Measurements from ENCODE around the gene INHBA.

Gene INHBA

GRCh38 chr7:41655426-41655825 lies 47.5 kb downstream of the INHBA start:
- Histone ChIP-seq H3K4me1 (ENCODE audit: control insufficient read depth, insufficient read depth, low read length, poor library complexity, severe bottlenecking) (no peaks in the 10 kb centered on the region), H3K27me3 (replicated peaks; ENCODE audit: control insufficient read depth, insufficient read depth, low read length, poor library complexity, severe bottlenecking) (no peaks in the 10 kb centered on the region), H3K27ac (ENCODE audit: insufficient read depth, low read length, poor library complexity, severe bottlenecking) (no peak overlapping the region), H3K4me3 (ENCODE audit: insufficient read depth, low read depth, low read length, poor library complexity, severe bottlenecking) (no peak overlapping the region), H3K9me3 (ENCODE audit: control insufficient read depth, low read length) (no peaks in the 10 kb centered on the region), H3K36me3 (ENCODE audit: control insufficient read depth, insufficient read depth, low read length) (no peaks in the 10 kb centered on the region)
- DNase-seq, result no peak

GRCh38 chr7:41652267-41652666 lies 50.6 kb downstream of the INHBA start:
- H3K4me3 ChIP-seq (ENCODE audit: insufficient read depth, low read depth, low read length, poor library complexity, severe bottlenecking), result no peak overlapping the region
- H3K27me3 ChIP-seq (replicated peaks; ENCODE audit: control insufficient read depth, insufficient read depth, low read length, poor library complexity, severe bottlenecking), result no peaks in the 10 kb centered on the region
- H3K36me3 ChIP-seq (ENCODE audit: control insufficient read depth, insufficient read depth, low read length), result no peaks in the 10 kb centered on the region
- H3K27ac ChIP-seq (ENCODE audit: insufficient read depth, low read length, poor library complexity, severe bottlenecking), result no peak overlapping the region
- H3K4me1 ChIP-seq (ENCODE audit: control insufficient read depth, insufficient read depth, low read length, poor library complexity, severe bottlenecking), result no peaks in the 10 kb centered on the region
- no peaks in the 10 kb centered on the region for H3K9me3 ChIP-seq (ENCODE audit: control insufficient read depth, low read length)
- DNase-seq, result no peak

- H3K27ac ChIP-seq (ENCODE audit: insufficient read depth, low read length, poor library complexity, severe bottlenecking), result no peak overlapping the region
Measured at GRCh38 chr7:41648501-41648900, 54.4 kb downstream of the INHBA start.

GRCh38 chr7:41643616-41644015 lies 59.3 kb downstream of the INHBA start:
- no peaks in the 10 kb centered on the region for H3K36me3 ChIP-seq (ENCODE audit: control insufficient read depth, insufficient read depth, low read length)
- H3K9me3 ChIP-seq (ENCODE audit: control insufficient read depth, low read length), result no peaks in the 10 kb centered on the region
- DNase-seq, result no peak
- no peaks in the 10 kb centered on the region for H3K4me1 ChIP-seq (ENCODE audit: control insufficient read depth, insufficient read depth, low read length, poor library complexity, severe bottlenecking)
- H3K27ac ChIP-seq (ENCODE audit: insufficient read depth, low read length, poor library complexity, severe bottlenecking), result no peak overlapping the region
- no peaks in the 10 kb centered on the region for H3K27me3 ChIP-seq (replicated peaks; ENCODE audit: control insufficient read depth, insufficient read depth, low read length, poor library complexity, severe bottlenecking)
- no peak overlapping the region for H3K4me3 ChIP-seq (ENCODE audit: insufficient read depth, low read depth, low read length, poor library complexity, severe bottlenecking)

More at GRCh38 chr7:41648501-41648900, 54.4 kb downstream of the INHBA start:
- Histone ChIP-seq H3K4me1 (ENCODE audit: control insufficient read depth, insufficient read depth, low read length, poor library complexity, severe bottlenecking) (no peaks in the 10 kb centered on the region), H3K9me3 (ENCODE audit: control insufficient read depth, low read length) (no peaks in the 10 kb centered on the region), H3K27me3 (replicated peaks; ENCODE audit: control insufficient read depth, insufficient read depth, low read length, poor library complexity, severe bottlenecking) (no peaks in the 10 kb centered on the region), H3K4me3 (ENCODE audit: insufficient read depth, low read depth, low read length, poor library complexity, severe bottlenecking) (no peak overlapping the region), H3K36me3 (ENCODE audit: control insufficient read depth, insufficient read depth, low read length) (no peaks in the 10 kb centered on the region)
- no peak for DNase-seq

- no peaks in the 10 kb centered on the region for H3K4me1 ChIP-seq (ENCODE audit: control insufficient read depth, insufficient read depth, low read length, poor library complexity, severe bottlenecking)
- H3K9me3 ChIP-seq (ENCODE audit: control insufficient read depth, low read length), result no peaks in the 10 kb centered on the region
- H3K36me3 ChIP-seq (ENCODE audit: control insufficient read depth, insufficient read depth, low read length), result no peaks in the 10 kb centered on the region
- no peak overlapping the region for H3K27ac ChIP-seq (ENCODE audit: insufficient read depth, low read length, poor library complexity, severe bottlenecking)
- no peak for DNase-seq
- no peaks in the 10 kb centered on the region for H3K27me3 ChIP-seq (replicated peaks; ENCODE audit: control insufficient read depth, insufficient read depth, low read length, poor library complexity, severe bottlenecking)
- no peak overlapping the region for H3K4me3 ChIP-seq (ENCODE audit: insufficient read depth, low read depth, low read length, poor library complexity, severe bottlenecking)
Measured at GRCh38 chr7:41641665-41642014, 61.2 kb downstream of the INHBA start.

GRCh38 chr7:41641011-41641664 lies 61.8 kb downstream of the INHBA start:
- no peaks in the 10 kb centered on the region for H3K27me3 ChIP-seq (replicated peaks; ENCODE audit: control insufficient read depth, insufficient read depth, low read length, poor library complexity, severe bottlenecking)
- H3K36me3 ChIP-seq (ENCODE audit: control insufficient read depth, insufficient read depth, low read length), result no peaks in the 10 kb centered on the region
- H3K4me1 ChIP-seq (ENCODE audit: control insufficient read depth, insufficient read depth, low read length, poor library complexity, severe bottlenecking), result no peaks in the 10 kb centered on the region
- no peak for DNase-seq
- no peaks in the 10 kb centered on the region for H3K9me3 ChIP-seq (ENCODE audit: control insufficient read depth, low read length)
- H3K4me3 ChIP-seq (ENCODE audit: insufficient read depth, low read depth, low read length, poor library complexity, severe bottlenecking), result no peak overlapping the region
- H3K27ac ChIP-seq (ENCODE audit: insufficient read depth, low read length, poor library complexity, severe bottlenecking), result no peak overlapping the region

- no peaks in the 10 kb centered on the region for H3K4me1 ChIP-seq (ENCODE audit: control insufficient read depth, insufficient read depth, low read length, poor library complexity, severe bottlenecking)
- H3K9me3 ChIP-seq (ENCODE audit: control insufficient read depth, low read length), result no peaks in the 10 kb centered on the region
- DNase-seq, result no peak
- no peak overlapping the region for H3K4me3 ChIP-seq (ENCODE audit: insufficient read depth, low read depth, low read length, poor library complexity, severe bottlenecking)
- H3K27me3 ChIP-seq (replicated peaks; ENCODE audit: control insufficient read depth, insufficient read depth, low read length, poor library complexity, severe bottlenecking), result no peaks in the 10 kb centered on the region
- no peak overlapping the region for H3K27ac ChIP-seq (ENCODE audit: insufficient read depth, low read length, poor library complexity, severe bottlenecking)
- H3K36me3 ChIP-seq (ENCODE audit: control insufficient read depth, insufficient read depth, low read length), result no peaks in the 10 kb centered on the region
Measured at GRCh38 chr7:41640487-41640886, 62.4 kb downstream of the INHBA start.

- Histone ChIP-seq H3K27ac (ENCODE audit: insufficient read depth, low read length, poor library complexity, severe bottlenecking) (no peak overlapping the region), H3K4me3 (ENCODE audit: insufficient read depth, low read depth, low read length, poor library complexity, severe bottlenecking) (no peak overlapping the region), H3K4me1 (ENCODE audit: control insufficient read depth, insufficient read depth, low read length, poor library complexity, severe bottlenecking) (no peaks in the 10 kb centered on the region), H3K36me3 (ENCODE audit: control insufficient read depth, insufficient read depth, low read length) (no peaks in the 10 kb centered on the region), H3K9me3 (ENCODE audit: control insufficient read depth, low read length) (no peaks in the 10 kb centered on the region), H3K27me3 (replicated peaks; ENCODE audit: control insufficient read depth, insufficient read depth, low read length, poor library complexity, severe bottlenecking) (no peaks in the 10 kb centered on the region)
- no peak for DNase-seq
Measured at GRCh38 chr7:41637049-41637448, 65.8 kb downstream of the INHBA start.
